ENCODE measurements around the gene EI24.
"Not testable (repeated sequence)": the region's sequence is repeated elsewhere in the genome, so short reads cannot be mapped to it uniquely, and the experiment has no call there.

EI24 gene

DNA sequence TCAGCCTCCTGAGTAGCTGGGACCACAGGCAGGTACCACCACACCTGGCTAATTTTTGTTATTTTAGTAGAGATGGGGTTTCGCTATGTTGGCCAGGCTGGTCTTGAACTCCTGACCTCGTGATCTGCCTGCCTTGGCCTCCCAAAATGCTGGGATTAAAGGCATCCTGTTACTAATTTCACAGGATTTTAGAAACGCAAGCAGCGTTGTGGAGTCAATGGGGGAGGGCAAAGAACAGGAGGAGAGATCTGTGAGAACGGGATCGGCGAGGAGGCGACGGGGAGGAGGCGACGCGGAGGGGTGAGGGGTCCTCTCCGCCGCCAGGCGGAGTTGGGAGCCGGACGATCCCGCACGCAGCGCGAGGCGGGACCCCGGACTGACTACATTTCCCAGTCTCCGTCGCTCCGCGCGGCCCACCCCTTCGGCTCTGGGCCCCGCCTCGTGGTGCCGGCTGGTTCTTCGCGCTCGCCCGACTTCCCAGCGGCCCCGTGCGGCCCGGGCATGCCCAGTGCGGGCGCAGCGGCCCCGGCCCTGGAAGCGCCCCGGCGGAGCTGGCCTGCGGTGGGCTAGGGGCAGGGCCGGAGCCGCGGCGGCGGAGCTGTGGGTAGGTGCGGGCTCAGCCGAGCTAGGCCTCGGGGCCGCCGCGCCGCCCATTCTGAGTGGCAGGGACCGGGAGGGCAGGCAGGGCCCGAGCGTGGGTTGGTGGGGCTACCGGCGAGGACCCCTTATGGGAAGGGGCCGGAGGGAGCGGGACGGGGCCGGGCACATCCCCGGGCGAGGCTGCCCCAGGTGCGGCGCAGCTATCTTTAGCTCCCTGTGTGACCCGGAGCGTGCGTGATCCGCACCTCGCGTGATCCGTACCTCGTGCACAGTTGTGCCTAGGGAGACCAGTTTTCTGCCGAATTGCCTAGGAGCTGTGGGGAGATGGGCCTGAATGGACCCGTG, at the start of gene EI24:
Gene EI24, plus strand, starts transcription at position 508 of the 945 bp plus-strand sequence. CDS start 3,051 bp downstream, outside the sequence.
- peak; percentile 91 for DNase-seq

GRCh38 chr11:125519860-125520834, 49.1 kb upstream of the EI24 start:
- no peak for DNase-seq

- no peak for DNase-seq
Observed at GRCh38 chr11:125525303-125525702, 44.0 kb upstream of the EI24 start.

DNA sequence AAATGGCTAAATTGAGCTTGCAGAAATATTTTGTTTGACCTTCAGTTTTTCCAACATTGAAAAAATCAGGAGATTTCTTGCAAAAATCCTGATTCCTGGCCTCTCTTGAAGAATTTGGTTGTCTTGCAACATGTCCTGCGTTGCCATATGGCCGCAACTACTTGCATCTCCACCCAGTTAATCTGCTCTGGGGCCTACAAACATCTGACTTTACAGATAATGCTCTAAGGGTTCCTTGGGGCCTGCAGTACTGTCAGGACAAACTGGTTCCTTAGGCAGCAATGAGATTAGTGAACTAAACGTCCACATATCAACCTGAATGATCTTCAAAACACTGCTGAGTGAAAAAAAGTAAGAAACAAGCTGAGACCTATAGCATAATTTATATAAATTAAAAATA, 36.6 kb upstream of the EI24 start:
- no peak for DNase-seq

DNA sequence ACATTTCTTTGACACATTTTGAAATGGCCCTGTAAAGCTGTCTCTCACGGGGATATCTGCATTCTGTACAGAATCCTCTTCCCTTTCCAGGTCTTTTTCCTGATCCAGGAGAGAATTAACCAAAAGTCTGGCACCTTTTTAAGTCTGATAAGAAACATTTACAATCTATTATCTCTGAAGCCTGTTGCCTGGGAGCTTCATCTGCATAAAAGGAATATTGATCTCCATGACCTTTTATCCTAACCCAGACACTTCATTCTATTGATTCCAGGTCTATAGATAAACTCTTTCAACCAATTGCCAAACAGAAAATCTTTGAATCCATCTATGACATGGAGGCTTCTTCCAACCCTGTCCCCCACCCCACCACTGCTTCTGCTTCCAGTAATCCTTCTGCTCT, 33.7 kb upstream of the EI24 start:
- DNase-seq: no peak

GRCh38 chr11:125536834-125537233, 32.4 kb upstream of the EI24 start:
- DNase-seq: not testable (repeated sequence)

DNA sequence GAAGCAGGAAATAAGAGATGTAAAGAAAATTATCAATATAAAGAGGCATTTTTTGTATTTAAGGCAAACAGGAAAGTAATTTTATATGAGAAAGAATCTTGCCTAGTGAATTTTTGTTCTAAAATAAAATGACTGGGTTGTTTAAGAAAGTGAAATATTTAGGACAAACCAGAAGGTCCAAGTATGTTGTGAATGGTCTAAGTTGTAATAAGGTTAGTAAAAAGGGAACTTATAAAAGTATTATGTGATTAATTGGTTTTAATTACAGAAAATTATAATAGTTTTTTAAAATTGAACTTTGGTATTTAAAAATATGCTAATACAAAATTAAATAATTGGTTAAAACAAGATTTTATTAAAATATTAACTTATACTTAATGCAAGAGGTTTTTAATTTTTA, 26.6 kb upstream of the EI24 start:
- no peak for DNase-seq

DNA sequence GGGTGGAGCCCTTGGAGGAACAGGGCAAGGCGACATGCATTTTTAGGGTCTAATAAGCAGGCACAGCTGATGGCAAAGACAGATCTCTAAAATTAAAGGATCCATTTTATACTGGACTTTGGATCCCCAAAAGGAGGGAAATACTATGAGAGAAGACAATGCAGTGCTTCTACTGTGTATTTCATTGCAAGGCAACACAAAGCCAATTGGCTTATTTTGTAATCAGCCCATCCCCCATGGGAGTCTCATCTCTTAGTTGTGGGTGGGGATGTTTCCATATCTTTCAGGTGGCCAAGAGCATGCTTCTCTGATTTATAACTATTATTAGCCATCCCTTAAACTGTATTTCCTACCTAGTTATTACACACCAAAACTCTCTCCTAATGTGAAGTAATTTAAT, 18.5 kb upstream of the EI24 start:
- no peak for DNase-seq

DNA sequence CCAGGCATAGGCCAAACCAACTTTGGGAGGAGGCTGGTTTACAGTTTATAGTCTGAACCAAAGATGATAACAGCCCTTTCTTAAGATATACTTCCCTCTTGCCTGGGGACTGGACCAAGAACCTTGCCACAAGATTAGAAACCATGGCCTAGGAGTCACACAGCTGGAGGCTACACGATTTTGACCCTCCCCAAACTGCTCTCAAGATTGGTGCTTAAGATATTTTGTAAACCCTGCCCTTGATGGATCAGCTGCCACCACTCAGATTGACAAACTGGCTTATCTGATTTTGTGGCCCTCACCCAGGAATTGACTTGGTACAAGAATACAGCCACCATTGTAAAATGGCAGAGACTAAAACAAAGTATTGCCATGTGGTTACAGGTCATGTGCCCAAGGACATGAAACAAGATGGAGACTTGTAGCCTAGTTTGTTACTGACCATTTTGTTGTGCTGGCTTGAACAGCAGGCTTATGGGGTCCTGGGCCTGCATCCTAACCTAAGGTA, 17.4 kb upstream of the EI24 start:
- DNase-seq: no peak

DNA sequence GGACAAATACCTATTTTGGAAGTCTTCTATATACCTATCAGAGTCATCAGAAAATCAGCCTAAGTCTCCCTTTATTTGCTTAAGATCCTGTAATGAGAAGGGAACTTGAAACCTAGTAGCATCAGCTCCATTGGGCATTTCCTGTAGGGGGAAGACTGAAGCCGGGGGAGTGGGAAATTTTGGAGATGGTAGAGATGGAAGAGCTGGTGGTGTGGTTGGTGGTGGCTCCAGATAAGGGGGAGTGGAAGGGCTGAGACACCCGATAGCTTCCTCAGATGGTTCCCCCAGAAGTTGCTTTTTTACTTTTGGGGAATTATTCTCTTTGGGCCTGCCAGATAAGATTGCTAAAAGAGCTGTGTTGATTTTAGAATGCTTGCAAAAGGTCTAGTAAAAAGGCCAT, 16.4 kb upstream of the EI24 start:
- no peak for DNase-seq

DNA sequence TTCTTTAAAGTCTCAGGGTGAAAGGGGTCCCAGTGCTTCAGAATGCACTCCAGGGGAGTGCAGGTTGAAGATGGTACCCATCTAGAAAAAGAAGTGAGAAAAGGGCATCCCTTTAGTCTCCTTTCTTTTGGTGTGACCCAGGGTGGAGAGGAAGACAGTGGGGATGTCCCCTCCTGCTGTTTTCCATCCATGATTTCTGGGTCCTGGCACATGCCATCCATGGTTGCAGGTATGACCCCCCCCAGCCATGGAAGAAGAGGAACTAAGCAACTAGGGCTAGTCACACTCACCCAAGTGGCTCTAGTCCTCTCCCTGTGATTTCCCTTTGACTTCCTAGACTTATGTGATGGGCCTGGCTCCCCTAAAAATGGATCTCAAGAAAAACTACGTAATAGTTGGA, 15.9 kb upstream of the EI24 start:
- DNase-seq: no peak

DNA sequence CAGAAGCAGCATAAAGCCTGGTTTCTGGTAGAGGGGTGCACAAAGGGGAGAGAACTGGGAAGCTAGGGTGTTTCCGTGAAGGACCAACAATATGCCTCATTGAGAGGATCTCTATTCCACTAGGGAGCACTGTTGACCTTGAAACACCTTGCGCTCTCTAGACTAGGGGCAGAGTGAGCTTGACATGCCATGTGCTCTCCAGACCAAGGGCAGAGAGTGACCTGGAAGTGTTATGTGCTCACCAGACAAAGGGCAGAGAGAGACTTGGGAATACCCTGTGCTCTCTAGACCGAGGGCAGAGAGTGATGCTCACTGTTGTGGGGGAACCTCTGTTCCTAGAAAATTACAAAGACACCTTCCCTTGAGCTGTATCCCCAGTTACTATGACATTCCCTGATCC, 15.2 kb upstream of the EI24 start:
- no peak for DNase-seq

GRCh38 chr11:125559888-125560287, 9.4 kb upstream of the EI24 start:
- no peak for DNase-seq

DNA sequence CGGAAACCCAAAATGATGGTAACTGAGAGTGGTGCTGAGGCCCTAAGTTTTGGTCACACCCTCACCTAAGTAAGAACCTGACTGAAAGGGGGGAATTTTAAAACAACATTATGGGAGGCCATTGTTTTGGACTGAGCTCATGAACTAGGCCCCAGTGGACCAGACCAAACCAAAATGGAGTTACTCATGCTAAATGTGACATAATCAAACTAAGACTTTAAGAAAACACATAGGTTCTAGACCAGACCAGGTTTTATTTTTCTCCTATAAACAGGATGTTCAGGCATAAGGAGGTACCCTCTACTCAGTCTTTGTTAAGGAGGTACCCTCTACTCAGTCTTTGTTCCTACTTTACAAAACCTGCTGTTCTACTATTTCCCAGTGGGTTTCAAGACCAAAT, 7.4 kb upstream of the EI24 start:
- no peak for DNase-seq

- DNase-seq: no peak
Observed at GRCh38 chr11:125562430-125562829, 6.8 kb upstream of the EI24 start.

DNA sequence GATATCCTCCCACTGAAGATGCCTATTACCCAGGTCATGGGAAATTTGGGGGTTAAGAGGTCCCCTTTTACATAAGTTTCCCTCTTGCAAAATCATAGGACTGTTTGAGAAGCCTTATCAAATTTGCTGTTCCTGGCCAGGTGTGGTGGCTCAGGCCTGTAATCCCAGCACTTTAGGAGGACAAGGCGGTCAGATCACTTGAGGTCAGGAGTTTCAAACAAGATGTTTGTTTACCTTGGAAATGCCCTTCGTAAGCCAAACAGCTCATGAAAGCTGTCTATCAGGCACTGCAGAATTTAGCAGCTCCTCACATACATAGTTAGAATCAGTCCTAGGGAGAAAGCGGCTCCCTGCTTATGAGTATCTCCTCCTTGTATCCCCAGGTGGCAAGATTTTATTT, 4.9 kb upstream of the EI24 start:
- no peak for DNase-seq

DNA sequence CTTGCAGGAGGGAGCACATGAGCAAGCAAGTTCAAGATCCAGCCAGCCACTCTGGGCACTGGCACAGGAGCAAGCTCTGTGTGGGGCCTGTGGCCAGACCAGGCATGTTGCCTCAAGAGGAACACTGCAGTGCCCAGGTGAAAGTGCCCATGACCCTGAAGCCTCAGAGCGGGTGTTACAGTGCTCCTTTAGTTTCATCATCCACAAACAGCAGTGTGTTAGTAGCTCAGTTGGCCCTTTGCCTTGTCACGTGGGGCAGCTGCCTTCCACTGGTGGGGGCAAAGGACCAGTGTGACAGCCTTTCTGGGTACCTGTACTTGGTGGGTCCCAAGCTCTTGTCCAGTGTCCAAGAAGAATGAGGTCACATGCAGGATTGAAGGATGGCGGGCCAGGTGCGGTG, 3.0 kb upstream of the EI24 start:
- no peak for DNase-seq

- DNase-seq: peak; percentile 16
Observed at GRCh38 chr11:125569915-125570621, 791 bp downstream of the EI24 start.

DNA sequence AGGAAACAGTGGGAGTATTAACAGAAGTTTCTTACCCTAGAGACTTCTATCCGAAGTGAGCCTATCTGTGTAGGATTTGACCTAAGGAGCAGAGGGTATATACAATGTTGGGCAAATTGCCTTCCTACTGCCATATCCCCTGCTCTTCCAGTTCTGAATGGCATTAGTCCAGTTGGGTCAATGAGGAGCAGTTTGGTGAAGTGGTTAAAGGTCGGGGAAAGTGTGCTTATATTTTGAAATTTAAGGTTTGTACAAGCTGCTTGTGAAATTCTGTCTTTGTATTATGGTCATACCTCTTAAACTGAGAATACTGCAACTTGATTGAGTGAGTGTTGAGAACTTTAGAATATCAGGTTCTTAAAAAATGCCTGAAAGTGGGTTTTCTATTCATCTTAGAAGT, 1.7 kb downstream of the EI24 start:
- no peak for DNase-seq

GRCh38 chr11:125572916-125573315, 3.6 kb downstream of the EI24 start:
- no peak for DNase-seq

GRCh38 chr11:125577181-125577580, 7.9 kb downstream of the EI24 start:
- not testable (repeated sequence) for DNase-seq

DNA sequence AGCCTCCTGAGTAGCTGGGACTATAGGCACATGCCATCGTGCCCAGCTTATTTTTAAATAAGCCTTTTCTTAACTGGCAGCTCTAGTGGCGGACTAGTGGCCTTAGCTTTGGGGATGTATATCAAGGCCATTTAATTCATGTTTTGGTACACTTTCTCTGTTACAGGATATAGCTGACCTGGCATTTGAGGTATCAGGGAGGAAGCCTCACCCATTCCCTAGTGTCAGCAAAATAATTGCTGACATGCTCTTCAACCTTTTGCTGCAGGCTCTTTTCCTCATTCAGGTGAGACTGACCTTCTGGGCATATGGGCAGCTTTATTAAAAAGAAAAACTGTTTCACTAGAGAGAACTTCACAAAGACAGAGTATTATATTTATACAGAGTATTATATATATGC, 9.5 kb downstream of the EI24 start:
- no peak for DNase-seq

DNA sequence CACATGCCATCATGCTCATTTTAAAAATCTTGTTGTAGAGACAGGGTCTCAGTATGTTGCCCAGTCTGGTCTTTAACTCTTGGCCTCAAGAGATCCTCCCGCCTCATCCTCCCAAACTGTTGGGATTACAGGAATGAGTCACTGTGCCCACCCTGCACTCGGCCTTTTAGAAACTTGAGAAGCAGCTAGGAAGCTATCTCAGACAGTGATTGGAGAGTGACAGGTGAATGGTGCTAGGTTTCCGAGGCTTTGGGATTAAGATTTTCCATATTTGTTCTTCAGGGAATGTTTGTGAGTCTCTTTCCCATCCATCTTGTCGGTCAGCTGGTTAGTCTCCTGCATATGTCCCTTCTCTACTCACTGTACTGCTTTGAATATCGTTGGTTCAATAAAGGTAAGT, 10.5 kb downstream of the EI24 start:
- DNase-seq: no peak
